SU-DHL-6 (cell line): ENCODE results near the gene ARHGAP4.

Experiments used
- H2AFZ ChIP-seq: fragments of 200-600 bp; sonication (generic); 2 replicates; pipeline ENCODE4 v1.6.1; 2014; ENCODE audit warnings: low read depth, mild to moderate bottlenecking, moderate library complexity, mixed read lengths, antibody characterized with exemption, low read length; ENCODE audit not compliant: severe bottlenecking
- H3F3A ChIP-seq: fragments of 200-600 bp; shearing (Covaris generic); 2 replicates; pipeline ENCODE4 v1.6.0; 2016; ENCODE audit warnings: antibody characterized with exemption, mild to moderate bottlenecking; ENCODE audit not compliant: insufficient read depth
- H3K27ac ChIP-seq: fragments of 200-600 bp; sonication (generic); 2 replicates; pipeline ENCODE4 v1.5.1; 2016; ENCODE audit warnings: low read depth, mild to moderate bottlenecking, low read length, moderate library complexity, mixed read lengths
- H3K27me3 ChIP-seq: fragments of 200-600 bp; sonication (generic), shearing (Covaris generic); 2 replicates; pipeline ENCODE4 v1.6.0; 2014; ENCODE audit warnings: mild to moderate bottlenecking, low read length
- H3K36me3 ChIP-seq: fragments of 200-600 bp; sonication (generic); 2 replicates; pipeline ENCODE4 v1.6.1; 2014; ENCODE audit warnings: mild to moderate bottlenecking, low read length, mixed read lengths
- H3K4me2 ChIP-seq: fragments of 300-600, 200-600 bp; shearing (Covaris generic), sonication (generic); 2 replicates; pipeline ENCODE4 v1.6.0; 2014; ENCODE audit warnings: low read length, low read depth, mild to moderate bottlenecking; ENCODE audit not compliant: poor library complexity, severe bottlenecking
- H3K4me3 ChIP-seq: fragments of 200-600 bp; sonication (generic); 2 replicates; pipeline ENCODE4 v1.5.1; 2014; ENCODE audit warnings: antibody characterized with exemption, low read length, mild to moderate bottlenecking, mixed read lengths; ENCODE audit not compliant: insufficient read depth, poor library complexity, severe bottlenecking
- H3K79me2 ChIP-seq: fragments of 200-600 bp; sonication (generic); 2 replicates; pipeline ENCODE4 v1.6.1; 2014; ENCODE audit warnings: mild to moderate bottlenecking, low read length, moderate library complexity; ENCODE audit not compliant: insufficient read depth
- H3K9ac ChIP-seq: fragments of 200-600 bp; sonication (generic); 2 replicates; pipeline ENCODE4 v1.7.0; 2014; ENCODE audit warnings: mild to moderate bottlenecking, low read length
- H3K9me2 ChIP-seq: fragments of 200-600 bp; sonication (generic); replicated peaks from 2 replicates; pipeline ENCODE4 v1.6.1; 2014; ENCODE audit warnings: low read length; ENCODE audit not compliant: insufficient read depth
- H3K9me3 ChIP-seq: fragments of 200-600 bp; sonication (generic); 2 replicates; pipeline ENCODE4 v1.6.1; 2014; ENCODE audit warnings: low read length, mixed read lengths; ENCODE audit not compliant: insufficient read depth
- H4K20me1 ChIP-seq: fragments of 200-600 bp; sonication (generic); 2 replicates; pipeline ENCODE4 v1.6.1; 2014; ENCODE audit warnings: low read depth, mild to moderate bottlenecking, antibody characterized with exemption, low read length, moderate library complexity, mixed read lengths
- CTCF ChIP-seq: fragments of 200-600 bp; sonication (generic); IDR thresholded peaks from one replicate; pipeline ENCODE4 v1.5.1; 2017; ENCODE audit warnings: antibody characterized with exemption, mild to moderate bottlenecking, low read length, moderate library complexity; ENCODE audit not compliant: insufficient read depth, poor library complexity, severe bottlenecking
- EZH2phosphoT487 ChIP-seq: fragments of 200-600 bp; sonication (generic), shearing (Covaris generic); conservative IDR thresholded peaks from 2 replicates; pipeline ENCODE4 v1.6.1; 2018; ENCODE audit warnings: mild to moderate bottlenecking, antibody characterized with exemption, low read length, moderate library complexity, mixed read lengths

ARHGAP4 gene

GRCh38 chrX:153863251-153863991 is 62.6 kb downstream of the ARHGAP4 start:
- no peaks in the 10 kb centered on the region for H3K36me3 ChIP-seq
- H3K27ac ChIP-seq = no peak overlapping the region
- H3K4me3 ChIP-seq = no peak overlapping the region
- H3K79me2 ChIP-seq = no peaks in the 10 kb centered on the region
- H3K27me3 ChIP-seq = no peaks in the 10 kb centered on the region
- H3K9ac ChIP-seq = no peak overlapping the region
- no peak for TF ChIP-seq EZH2phosphoT487
- TF ChIP-seq CTCF = no peak
- no peak overlapping the region for H3K4me2 ChIP-seq
- H4K20me1 ChIP-seq = no peaks in the 10 kb centered on the region
- H3F3A ChIP-seq = no peaks in the 10 kb centered on the region
- no peaks in the 10 kb centered on the region for H3K9me2 ChIP-seq
- H3K9me3 ChIP-seq = no peaks in the 10 kb centered on the region
- no peak overlapping the region for H2AFZ ChIP-seq

- Histone ChIP-seq H3K9me3 (no peaks in the 10 kb centered on the region), H3K27ac (no peak overlapping the region), H3F3A (no peaks in the 10 kb centered on the region), H3K9ac (no peak overlapping the region), H2AFZ (no peak overlapping the region), H3K79me2 (no peaks in the 10 kb centered on the region), H4K20me1 (no peaks in the 10 kb centered on the region), H3K27me3 (no peaks in the 10 kb centered on the region), H3K4me2 (no peak overlapping the region), H3K4me3 (no peak overlapping the region), H3K36me3 (no peaks in the 10 kb centered on the region), H3K9me2 (no peaks in the 10 kb centered on the region)
- TF ChIP-seq CTCF = no peak
- TF ChIP-seq EZH2phosphoT487 = no peak
Measured at GRCh38 chrX:153862369-153863250, 63.5 kb downstream of the ARHGAP4 start.

GRCh38 chrX:153861733-153862310 is 64.2 kb downstream of the ARHGAP4 start:
- Histone ChIP-seq H3K27me3 (no peaks in the 10 kb centered on the region), H3K36me3 (no peaks in the 10 kb centered on the region), H3K9me3 (no peaks in the 10 kb centered on the region), H3F3A (no peaks in the 10 kb centered on the region), H2AFZ (no peak overlapping the region), H3K9ac (no peak overlapping the region), H3K27ac (no peak overlapping the region), H3K79me2 (no peaks in the 10 kb centered on the region), H3K4me3 (no peak overlapping the region), H3K9me2 (no peaks in the 10 kb centered on the region), H4K20me1 (no peaks in the 10 kb centered on the region), H3K4me2 (no peak overlapping the region)
- TF ChIP-seq EZH2phosphoT487 (no peak), CTCF (no peak)
